Stimulated activated CD8-positive, alpha-beta memory T cell treated with anti-CD3 and anti-CD28 coated beads, Interleukin-15, amount 100 ng/mL, for 48 hours (primary cell): Measurements from ENCODE around the gene ZMIZ2.

ENCODE experiments used
- DNase-seq, 2 donors: peaks; one replicate each; pipeline ENCODE4 v3.0.0-alpha.2; 2020; ENCODE audit warnings: low read depth in 2 of 2

The ZMIZ2 gene

GRCh38 chr7:44757739-44758138, 9.1 kb downstream of the ZMIZ2 start:
- no peak for DNase-seq

GRCh38 chr7:44759246-44759645, 10.6 kb downstream of the ZMIZ2 start:
- DNase-seq = no peak

GRCh38 chr7:44760034-44760580, 11.5 kb downstream of the ZMIZ2 start:
- no peak for DNase-seq

GRCh38 chr7:44761207-44762161, 12.8 kb downstream of the ZMIZ2 start:
- DNase-seq = no peak

GRCh38 chr7:44762300-44762699, 13.7 kb downstream of the ZMIZ2 start:
- DNase-seq = no peak

- no peak for DNase-seq
Observed at GRCh38 chr7:44762726-44763522, 14.3 kb downstream of the ZMIZ2 start.

- DNase-seq = no peak
Observed at GRCh38 chr7:44764081-44764480, 15.4 kb downstream of the ZMIZ2 start.

- no peak for DNase-seq
Observed at GRCh38 chr7:44764665-44765578, 16.3 kb downstream of the ZMIZ2 start.

GRCh38 chr7:44765579-44766415, 17.1 kb downstream of the ZMIZ2 start:
- no peak for DNase-seq

GRCh38 chr7:44766416-44766801, 17.8 kb downstream of the ZMIZ2 start:
- no peak for DNase-seq

- DNase-seq = no peak
Observed at GRCh38 chr7:44767134-44767911, 18.7 kb downstream of the ZMIZ2 start.

GRCh38 chr7:44767912-44768627, 19.4 kb downstream of the ZMIZ2 start:
- no peak for DNase-seq

- no peak for DNase-seq
Observed at GRCh38 chr7:44768628-44769371, 20.2 kb downstream of the ZMIZ2 start.

GRCh38 chr7:44769376-44769775, 20.7 kb downstream of the ZMIZ2 start:
- DNase-seq = no peak

GRCh38 chr7:44769776-44770294, 21.2 kb downstream of the ZMIZ2 start:
- DNase-seq = no peak

- DNase-seq = no peak
Observed at GRCh38 chr7:44771358-44771757, 22.7 kb downstream of the ZMIZ2 start.

- no peak for DNase-seq
Observed at GRCh38 chr7:44772440-44772839, 23.8 kb downstream of the ZMIZ2 start.

- DNase-seq = no peak
Observed at GRCh38 chr7:44772867-44773266, 24.2 kb downstream of the ZMIZ2 start.
